Neuronal stem cell (in vitro differentiated cells): ENCODE results near the gene RBM24. TPM values are rescaled to one million over a fixed set of nuclear protein-coding genes. Genes with fewer than 3 reads are reported as not detected.

Source experiments
- DNase-seq: peaks from one replicate; pipeline ENCODE4 v3.0.0-alpha.2; 2013; ENCODE audit warnings: low spot score
- H2AFZ ChIP-seq: one replicate; pipeline ENCODE4 v1.6.1; 2013; ENCODE audit warnings: mild to moderate bottlenecking, low read length, inconsistent platforms
- H2AK5ac ChIP-seq: 2 replicates; pipeline ENCODE4 v1.6.1; 2013; ENCODE audit warnings: low read depth, mild to moderate bottlenecking, inconsistent platforms, low read length, moderate library complexity, mixed read lengths
- H2BK120ac ChIP-seq: 2 replicates; pipeline ENCODE4 v1.6.1; 2013; ENCODE audit warnings: low read depth, mild to moderate bottlenecking, inconsistent platforms, low read length, moderate library complexity, mixed read lengths
- H2BK12ac ChIP-seq: one replicate; pipeline ENCODE4 v1.6.1; 2013; ENCODE audit warnings: low read length, inconsistent platforms
- H2BK15ac ChIP-seq: 2 replicates; pipeline ENCODE4 v1.6.1; 2013; ENCODE audit warnings: mild to moderate bottlenecking, low read length, inconsistent platforms, mixed read lengths
- H2BK5ac ChIP-seq: one replicate; pipeline ENCODE4 v1.6.1; 2013; ENCODE audit warnings: inconsistent platforms, mild to moderate bottlenecking, low read length, moderate library complexity
- H3K14ac ChIP-seq: one replicate; pipeline ENCODE4 v1.6.1; 2013; ENCODE audit warnings: low read length, inconsistent platforms
- H3K18ac ChIP-seq: 2 replicates; pipeline ENCODE4 v1.6.1; 2013; ENCODE audit warnings: low read length, inconsistent platforms
- H3K23ac ChIP-seq: 2 replicates; pipeline ENCODE4 v1.6.1; 2013; ENCODE audit warnings: low read depth, mild to moderate bottlenecking, mixed read lengths, low read length, inconsistent platforms; ENCODE audit not compliant: poor library complexity
- H3K27ac ChIP-seq: replicated peaks from 3 replicates; pipeline ENCODE4 v1.5.1; 2013; ENCODE audit warnings: low read length, inconsistent platforms
- H3K27me3 ChIP-seq, 3 experiments: 2 replicates each; pipeline ENCODE4 v1.6.1; 2013; ENCODE audit warnings: low read length in 3 of 3, mild to moderate bottlenecking in 2 of 3, inconsistent platforms in 1 of 3, low read depth in 1 of 3, mixed read lengths in 1 of 3, moderate library complexity in 1 of 3; ENCODE audit not compliant: control insufficient read depth in 3 of 3, insufficient read depth in 3 of 3
- H3K36me3 ChIP-seq, 2 donors: replicated peaks in 1 of 2; 2 replicates each; pipeline ENCODE4 v1.6.1; 2013; ENCODE audit warnings: low read length in 2 of 2; ENCODE audit not compliant: control insufficient read depth in 2 of 2, insufficient read depth in 2 of 2
- H3K4ac ChIP-seq: 2 replicates; pipeline ENCODE4 v1.6.1; 2013; ENCODE audit warnings: inconsistent platforms, mild to moderate bottlenecking, low read length, moderate library complexity
- H3K4me1 ChIP-seq, 2 donors: 1 replicate in 1 of 2; 2 replicates in 1 of 2; pipeline ENCODE4 v1.6.1; 2013; ENCODE audit warnings: low read length in 2 of 2, low read depth in 1 of 2; ENCODE audit not compliant: control insufficient read depth in 2 of 2, insufficient read depth in 1 of 2
- H3K4me2 ChIP-seq: one replicate; pipeline ENCODE4 v1.6.1; 2013; ENCODE audit warnings: mild to moderate bottlenecking, low read length, inconsistent platforms; ENCODE audit not compliant: insufficient read depth, poor library complexity, severe bottlenecking
- H3K4me3 ChIP-seq, 2 donors: 2 replicates each; pipeline ENCODE4 v1.5.1; 2013; ENCODE audit warnings: low read length in 2 of 2, mild to moderate bottlenecking in 2 of 2, inconsistent platforms in 1 of 2, moderate library complexity in 1 of 2
- H3K79me1 ChIP-seq: one replicate; pipeline ENCODE4 v1.6.1; 2013; ENCODE audit warnings: low read depth, mild to moderate bottlenecking, inconsistent platforms, low read length, moderate library complexity
- H3K9ac ChIP-seq: one replicate; pipeline ENCODE4 v1.6.1; 2013; ENCODE audit warnings: mild to moderate bottlenecking, low read depth, low read length, inconsistent platforms; ENCODE audit not compliant: poor library complexity
- H3K9me3 ChIP-seq, 2 donors: replicated peaks in 1 of 2; 2 replicates each; pipeline versions ENCODE3 to v1.6.1; 2013; ENCODE audit warnings: low read length in 2 of 2, mild to moderate bottlenecking in 2 of 2, inconsistent platforms in 1 of 2, low read depth in 1 of 2, mixed read lengths in 1 of 2, moderate library complexity in 1 of 2; ENCODE audit not compliant: control insufficient read depth in 2 of 2, insufficient read depth in 1 of 2
- H4K8ac ChIP-seq: one replicate; pipeline ENCODE4 v1.6.1; 2013; ENCODE audit warnings: low read depth, mild to moderate bottlenecking, inconsistent platforms, low read length, moderate library complexity
- H4K91ac ChIP-seq: one replicate; pipeline ENCODE4 v1.6.1; 2013; ENCODE audit warnings: low read length, low read depth, mild to moderate bottlenecking, inconsistent platforms; ENCODE audit not compliant: poor library complexity
- WGBS, 2 donors: extraction: QIAGEN DNeasy Blood & Tissue Kit; methylation state at CpG; one replicate each; pipeline ENCODE4 v1.1.7; 2013; ENCODE audit warnings: missing lambda C conversion rate in 2 of 2, mixed read lengths in 1 of 2; ENCODE audit not compliant: insufficient read length in 2 of 2, insufficient replicate concordance in 1 of 2; ENCODE audit errors: extremely low coverage in 2 of 2; 5-methylcytosine and 5-hydroxymethylcytosine counted together
- polyA plus RNA-seq, 2 experiments: library from polyadenylated mRNA; stranded (reverse); fragments of 200-250 nt; gene quantifications; one replicate each; pipeline ENCODE4 v1.2.3, GENCODE V29; 2013

RBM24 gene
- 13.1 TPM for polyA plus RNA-seq (2013, experiment 1 of 2)
- polyA plus RNA-seq (2013, experiment 2 of 2): 14.4 TPM

GRCh38 chr6:17281100-17281496 lies at the start of gene RBM24:
Gene RBM24 (plus strand): TSS chr6:17281361. CDS start chr6:17281582, 221 bp downstream.
- H3K4ac ChIP-seq: peak within 1 kb of the TSS; percentile 2
- H2AK5ac ChIP-seq: peak within 1 kb of the TSS; percentile 47
- peak within 1 kb of the TSS; percentile 49 for H3K14ac ChIP-seq
- no peak within 1 kb of the TSS for H4K8ac ChIP-seq
- peak within 1 kb of the TSS; percentile 93 for H2BK12ac ChIP-seq
- H3K4me1 ChIP-seq: peaks cover 5 to 6% of the 10 kb centered on the region in 2 donors
- H3K23ac ChIP-seq: peak within 1 kb of the TSS; percentile 87
- H3K27ac ChIP-seq: peak within 1 kb of the TSS; percentile 12
- peak; percentile 78 for DNase-seq
- H3K18ac ChIP-seq: peak within 1 kb of the TSS; percentile 95
- WGBS, 2 donors: no CpG with 5 or more reads among the region's 46 CpGs
- peak within 1 kb of the TSS; percentile 99 for H2AFZ ChIP-seq
- H4K91ac ChIP-seq: no peak within 1 kb of the TSS
- H3K4me2 ChIP-seq: peak within 1 kb of the TSS; percentile 96
- H3K9ac ChIP-seq: peak within 1 kb of the TSS; percentile 98
- H2BK5ac ChIP-seq: peak within 1 kb of the TSS; percentile 84
- H3K27me3 ChIP-seq: peaks cover 0 to 45% (median 4%) of the 10 kb centered on the region in 3 experiments
- peak within 1 kb of the TSS; percentile 58 to 95 for H3K4me3 ChIP-seq
- peak within 1 kb of the TSS; percentile 92 for H2BK15ac ChIP-seq
- peaks cover 0 to 5% of the 10 kb centered on the region in 2 donors for H3K36me3 ChIP-seq
- peak within 1 kb of the TSS; percentile 73 for H2BK120ac ChIP-seq
- no peaks in the 10 kb centered on the region for H3K9me3 ChIP-seq
- H3K79me1 ChIP-seq: peaks cover 3% of the 10 kb centered on the region

DNA sequence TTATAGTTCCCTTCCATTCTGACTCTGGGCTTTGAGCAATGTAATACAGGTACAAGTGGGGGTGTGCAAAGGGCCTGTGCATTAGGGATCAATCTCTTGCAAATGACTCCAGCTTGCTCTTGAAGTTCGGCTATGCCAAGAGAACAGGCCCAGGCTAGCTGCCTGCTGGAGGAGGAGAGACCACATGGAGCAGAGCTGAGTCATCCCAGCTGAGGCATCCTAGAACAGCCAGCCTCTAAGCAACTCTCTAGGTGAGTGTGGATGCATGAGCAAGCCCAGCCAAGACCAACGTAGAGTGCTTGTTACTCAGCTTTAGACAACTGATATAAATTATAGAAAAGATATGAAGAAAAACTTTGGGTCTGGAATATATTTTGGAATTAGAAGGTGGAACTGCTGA lies 47.6 kb upstream of the RBM24 start:
- no peaks in the 10 kb centered on the region for H3K79me1 ChIP-seq
- no peaks in the 10 kb centered on the region for H3K27me3 ChIP-seq
- H2BK5ac ChIP-seq: no peak overlapping the region
- H3K4me3 ChIP-seq: no peak overlapping the region
- H3K4me1 ChIP-seq: no peaks in the 10 kb centered on the region
- H3K23ac ChIP-seq: no peak overlapping the region
- no peaks in the 10 kb centered on the region for H3K9me3 ChIP-seq
- no peak overlapping the region for H2AK5ac ChIP-seq
- H3K4me2 ChIP-seq: no peak overlapping the region
- H3K27ac ChIP-seq: no peak overlapping the region
- no peak overlapping the region for H2AFZ ChIP-seq
- no peak overlapping the region for H3K14ac ChIP-seq
- no peak overlapping the region for H2BK12ac ChIP-seq
- no peak overlapping the region for H3K9ac ChIP-seq
- H3K4ac ChIP-seq: no peak overlapping the region
- no peak overlapping the region for H2BK120ac ChIP-seq
- H4K91ac ChIP-seq: no peak overlapping the region
- no peaks in the 10 kb centered on the region for H3K36me3 ChIP-seq
- no peak overlapping the region for H3K18ac ChIP-seq
- DNase-seq: no peak
- H2BK15ac ChIP-seq: no peak overlapping the region
- H4K8ac ChIP-seq: no peak overlapping the region
- no CpG with 5 or more reads among the region's 2 CpGs for WGBS, 2 donors

- H3K18ac ChIP-seq: no peak overlapping the region
- no peak overlapping the region for H3K9ac ChIP-seq
- H2BK15ac ChIP-seq: no peak overlapping the region
- no peak overlapping the region for H2BK12ac ChIP-seq
- no peak overlapping the region for H2AK5ac ChIP-seq
- H3K27ac ChIP-seq: no peak overlapping the region
- no peak overlapping the region for H4K8ac ChIP-seq
- no peaks in the 10 kb centered on the region for H3K79me1 ChIP-seq
- no peak overlapping the region for H3K23ac ChIP-seq
- H2BK120ac ChIP-seq: no peak overlapping the region
- no peak overlapping the region for H3K4me3 ChIP-seq
- H2BK5ac ChIP-seq: no peak overlapping the region
- DNase-seq: no peak
- H3K36me3 ChIP-seq: no peaks in the 10 kb centered on the region
- no peak overlapping the region for H2AFZ ChIP-seq
- no peaks in the 10 kb centered on the region for H3K27me3 ChIP-seq
- no peak overlapping the region for H3K4ac ChIP-seq
- H4K91ac ChIP-seq: no peak overlapping the region
- WGBS, 2 donors: no CpG with 5 or more reads among the region's 2 CpGs
- H3K9me3 ChIP-seq: peaks cover 0 to 2% of the 10 kb centered on the region in 2 donors
- H3K14ac ChIP-seq: no peak overlapping the region
- no peak overlapping the region for H3K4me2 ChIP-seq
- no peaks in the 10 kb centered on the region for H3K4me1 ChIP-seq
Measured at GRCh38 chr6:17237246-17237645, 43.9 kb upstream of the RBM24 start.

GRCh38 chr6:17239260-17239659 lies 41.9 kb upstream of the RBM24 start:
- no peak overlapping the region for H4K91ac ChIP-seq
- H3K9me3 ChIP-seq: peaks cover 0 to 2% of the 10 kb centered on the region in 2 donors
- H4K8ac ChIP-seq: no peak overlapping the region
- H3K79me1 ChIP-seq: no peaks in the 10 kb centered on the region
- no peak overlapping the region for H3K4me2 ChIP-seq
- no peak overlapping the region for H3K14ac ChIP-seq
- no peak overlapping the region for H3K18ac ChIP-seq
- H3K27ac ChIP-seq: no peak overlapping the region
- H3K27me3 ChIP-seq: no peaks in the 10 kb centered on the region
- H3K4ac ChIP-seq: no peak overlapping the region
- no peak overlapping the region for H3K23ac ChIP-seq
- H2AFZ ChIP-seq: no peak overlapping the region
- no peaks in the 10 kb centered on the region for H3K4me1 ChIP-seq
- no peak overlapping the region for H2BK120ac ChIP-seq
- no peak overlapping the region for H2BK15ac ChIP-seq
- no peak overlapping the region for H2BK12ac ChIP-seq
- WGBS, 2 donors: no CpG with 5 or more reads among the region's 4 CpGs
- no peak overlapping the region for H3K4me3 ChIP-seq
- no peaks in the 10 kb centered on the region for H3K36me3 ChIP-seq
- H2BK5ac ChIP-seq: no peak overlapping the region
- H3K9ac ChIP-seq: no peak overlapping the region
- no peak for DNase-seq
- H2AK5ac ChIP-seq: no peak overlapping the region
